GM23248 (cell line): Measurements from ENCODE around the gene ZNF160.
"Not testable (repeated sequence)": the region's sequence is repeated elsewhere in the genome, so short reads cannot be mapped to it uniquely, and the experiment has no call there.

ENCODE experiments used
- EZH2 ChIP-seq: fragments of 200-600 bp; sonication (generic); IDR thresholded peaks from 2 replicates; pipeline ENCODE4 v1.6.1; 2018; ENCODE audit warnings: antibody characterized with exemption, mild to moderate bottlenecking; ENCODE audit not compliant: insufficient read depth, poor library complexity, severe bottlenecking
- EZH2phosphoT487 ChIP-seq: fragments of 200-600 bp; sonication (generic); IDR thresholded peaks from 2 replicates; pipeline ENCODE4 v1.6.1; 2018; ENCODE audit warnings: antibody characterized with exemption, moderate library complexity, mild to moderate bottlenecking, low read depth; ENCODE audit not compliant: insufficient read depth

GRCh38 chr19:53126733-53127526 is 23.7 kb upstream of the ZNF160 start:
- TF ChIP-seq EZH2phosphoT487, EZH2: not testable (repeated sequence)
